ENCODE measurements around the gene MYOM1.
"Not testable (repeated sequence)": the region's sequence is repeated elsewhere in the genome, so short reads cannot be mapped to it uniquely, and the experiment has no call there.

MYOM1 gene

GRCh38 chr18:3207565-3207964, 12.2 kb downstream of the MYOM1 start:
- TF ChIP-seq CTCF (IDR thresholded peaks at IDR 0.05; ENCODE audit: insufficient read depth, low read length, poor library complexity, severe bottlenecking), result no peak

GRCh38 chr18:3205239-3205638, 14.5 kb downstream of the MYOM1 start:
- DNase-seq (ENCODE audit: extremely low read depth, insufficient read length), result no peak
- Histone ChIP-seq H3K27me3 (replicated peaks; ENCODE audit: control insufficient read depth, insufficient read depth, low read length) (no peaks in the 10 kb centered on the region), H3K4me3 (replicated peaks; ENCODE audit: low read depth, low read length) (no peak overlapping the region), H3K36me3 (ENCODE audit: control insufficient read depth, insufficient read depth, low read length) (no peaks in the 10 kb centered on the region)
- no peak for TF ChIP-seq CTCF (IDR thresholded peaks at IDR 0.05; ENCODE audit: insufficient read depth, low read length, poor library complexity, severe bottlenecking)

More at GRCh38 chr18:3207565-3207964, 12.2 kb downstream of the MYOM1 start:
- H3K27me3 ChIP-seq (replicated peaks; ENCODE audit: control insufficient read depth, insufficient read depth, low read length), result no peaks in the 10 kb centered on the region
- DNase-seq (ENCODE audit: extremely low read depth, insufficient read length), result no peak
- H3K36me3 ChIP-seq (ENCODE audit: control insufficient read depth, insufficient read depth, low read length), result no peaks in the 10 kb centered on the region
- H3K4me3 ChIP-seq (replicated peaks; ENCODE audit: low read depth, low read length), result no peak overlapping the region

GRCh38 chr18:3199942-3200645, 19.7 kb downstream of the MYOM1 start:
- H3K4me3 ChIP-seq (replicated peaks; ENCODE audit: low read depth, low read length), result no peak overlapping the region
- H3K27me3 ChIP-seq (replicated peaks; ENCODE audit: control insufficient read depth, insufficient read depth, low read length), result no peaks in the 10 kb centered on the region
- no peak for DNase-seq (ENCODE audit: extremely low read depth, insufficient read length)
- no peak for TF ChIP-seq CTCF (IDR thresholded peaks at IDR 0.05; ENCODE audit: insufficient read depth, low read length, poor library complexity, severe bottlenecking)
- H3K36me3 ChIP-seq (ENCODE audit: control insufficient read depth, insufficient read depth, low read length), result no peaks in the 10 kb centered on the region

- not testable (repeated sequence) for H3K27me3 ChIP-seq (replicated peaks; ENCODE audit: control insufficient read depth, insufficient read depth, low read length); DNase-seq (ENCODE audit: extremely low read depth, insufficient read length); H3K4me3 ChIP-seq (replicated peaks; ENCODE audit: low read depth, low read length); H3K36me3 ChIP-seq (ENCODE audit: control insufficient read depth, insufficient read depth, low read length)
Measured at GRCh38 chr18:3198260-3198860, 21.4 kb downstream of the MYOM1 start.

- DNase-seq (ENCODE audit: extremely low read depth, insufficient read length), result no peak
- Histone ChIP-seq H3K4me3 (replicated peaks; ENCODE audit: low read depth, low read length) (no peak overlapping the region), H3K36me3 (ENCODE audit: control insufficient read depth, insufficient read depth, low read length) (no peaks in the 10 kb centered on the region), H3K27me3 (replicated peaks; ENCODE audit: control insufficient read depth, insufficient read depth, low read length) (no peaks in the 10 kb centered on the region)
- no peak for TF ChIP-seq CTCF (IDR thresholded peaks at IDR 0.05; ENCODE audit: insufficient read depth, low read length, poor library complexity, severe bottlenecking)
Measured at GRCh38 chr18:3194947-3195612, 24.7 kb downstream of the MYOM1 start.

GRCh38 chr18:3193331-3193730, 26.4 kb downstream of the MYOM1 start:
- no peak overlapping the region for H3K4me3 ChIP-seq (replicated peaks; ENCODE audit: low read depth, low read length)
- H3K36me3 ChIP-seq (ENCODE audit: control insufficient read depth, insufficient read depth, low read length), result no peaks in the 10 kb centered on the region
- H3K27me3 ChIP-seq (replicated peaks; ENCODE audit: control insufficient read depth, insufficient read depth, low read length), result no peaks in the 10 kb centered on the region
- no peak for DNase-seq (ENCODE audit: extremely low read depth, insufficient read length)
- TF ChIP-seq CTCF (IDR thresholded peaks at IDR 0.05; ENCODE audit: insufficient read depth, low read length, poor library complexity, severe bottlenecking), result no peak
